GM19438 (cell line): Measurements from ENCODE around the gene SRGAP3.
A peak's percentile ranks its signal among the peaks of the same experiment; 100 is the strongest.

ENCODE experiments used
- ATAC-seq: cut with Tn5 transposase; IDR thresholded peaks from one replicate; pipeline ENCODE4 v1.9.1; 2021; ENCODE audit warnings: low read depth; ENCODE audit not compliant: unreplicated experiment

SRGAP3 gene

GRCh38 chr3:8980756-8981257 is 268.6 kb downstream of the SRGAP3 start:
- no peak for ATAC-seq

GRCh38 chr3:8979262-8979661 is 270.2 kb downstream of the SRGAP3 start:
- no peak for ATAC-seq

- ATAC-seq, result no peak
Measured at GRCh38 chr3:8978551-8978950, 270.9 kb downstream of the SRGAP3 start.

GRCh38 chr3:8976540-8977182 is 272.8 kb downstream of the SRGAP3 start:
- no peak for ATAC-seq

GRCh38 chr3:8975081-8976020 is 274.1 kb downstream of the SRGAP3 start:
- ATAC-seq, result no peak

- ATAC-seq, result no peak
Measured at GRCh38 chr3:8974458-8974857, 275.0 kb downstream of the SRGAP3 start.

GRCh38 chr3:8972639-8973038 is 276.8 kb downstream of the SRGAP3 start:
- no peak for ATAC-seq

GRCh38 chr3:8970971-8971589 is 278.4 kb downstream of the SRGAP3 start:
- no peak for ATAC-seq

- ATAC-seq, result no peak
Measured at GRCh38 chr3:8969241-8969640, 280.2 kb downstream of the SRGAP3 start.

- no peak for ATAC-seq
Measured at GRCh38 chr3:8968375-8968882, 281.0 kb downstream of the SRGAP3 start.

- ATAC-seq, result no peak
Measured at GRCh38 chr3:8967553-8967952, 281.9 kb downstream of the SRGAP3 start.

- no peak for ATAC-seq
Measured at GRCh38 chr3:8966820-8967348, 282.6 kb downstream of the SRGAP3 start.

- no peak for ATAC-seq
Measured at GRCh38 chr3:8966150-8966819, 283.2 kb downstream of the SRGAP3 start.

- no peak for ATAC-seq
Measured at GRCh38 chr3:8964436-8965370, 284.7 kb downstream of the SRGAP3 start.

GRCh38 chr3:8963137-8963853 is 286.2 kb downstream of the SRGAP3 start, which contains the start of gene RAD18:
TSS of gene RAD18 (minus strand) at chr3:8963472. CDS start at chr3:8963385, 87 bp downstream.
- peak; percentile 94 for ATAC-seq

GRCh38 chr3:8962226-8962861 is 287.1 kb downstream of the SRGAP3 start:
- ATAC-seq, result no peak

GRCh38 chr3:8959668-8960067 is 289.8 kb downstream of the SRGAP3 start:
- ATAC-seq, result no peak
